Esophagus muscularis mucosa (tissue), 4 donors: Measurements from ENCODE around the gene TIGD3. TPM values are rescaled to one million over a fixed set of nuclear protein-coding genes. Genes with fewer than 3 reads are reported as not detected.

Experiments used
- DNase-seq: peaks from one replicate; pipeline ENCODE4 v3.0.0-alpha.2; 2017; ENCODE audit errors: extremely low spot score
- H3K27ac ChIP-seq, 4 donors: fragments of 200-600 bp; sonication (generic); replicated peaks in 1 of 4; 1 replicate in 3 of 4; 2 replicates in 1 of 4; pipeline ENCODE4 v1.5.1; 2016 to 2019; ENCODE audit warnings: mild to moderate bottlenecking in 1 of 4
- H3K27me3 ChIP-seq, 4 donors: fragments of 200-600 bp; sonication (generic); one replicate each; pipeline versions ENCODE4 v1.5.1 to v1.6.0; 2016 to 2019
- H3K36me3 ChIP-seq, 4 donors: fragments of 200-600 bp; sonication (generic); one replicate each; pipeline ENCODE4 v1.5.1; 2016 to 2019
- H3K4me1 ChIP-seq, 4 donors: fragments of 200-600 bp; sonication (generic); one replicate each; pipeline ENCODE4 v1.5.1; 2016 to 2019
- H3K4me3 ChIP-seq, 4 donors: fragments of 200-600 bp; sonication (generic); 1 replicate in 2 of 4; 2 replicates in 2 of 4; pipeline ENCODE4 v1.5.1; 2016 to 2019; ENCODE audit warnings: mild to moderate bottlenecking in 4 of 4, moderate library complexity in 1 of 4
- H3K9me3 ChIP-seq, 4 donors: fragments of 200-600 bp; sonication (generic); 1 replicate in 3 of 4; 2 replicates in 1 of 4; pipeline ENCODE4 v1.5.1; 2016 to 2019
- EP300 ChIP-seq: sonication (generic); formaldehyde crosslinking; IDR thresholded peaks from one replicate; pipeline ENCODE4 v1.6.1; 2017; ENCODE audit warnings: antibody characterized with exemption
- POLR2A ChIP-seq: fragments of 450-650 bp; IDR thresholded peaks from one replicate; pipeline ENCODE4 v1.6.1; 2017; ENCODE audit warnings: antibody characterized with exemption, moderate library complexity, mild to moderate bottlenecking, low read depth
- POLR2AphosphoS5 ChIP-seq, 2 donors: sonication (generic); formaldehyde crosslinking; IDR thresholded peaks; one replicate each; pipeline ENCODE4 v1.6.1; 2017; ENCODE audit warnings: antibody characterized with exemption in 2 of 2
- WGBS: methylation state at CpG from one replicate; pipeline ENCODE4 v1.1.5; 2018; 5-methylcytosine and 5-hydroxymethylcytosine counted together
- intact Hi-C: fragments of 100-400 bp; cut with DNase I; formaldehyde crosslinking; loops from one replicate; pipeline ENCODE4 v1.15.1; 2023
- total RNA-seq, 4 donors: library from RNA; depleted of rRNA; stranded (reverse); fragments of >200 nt; gene quantifications; one replicate each; pipeline versions ENCODE4 v1.1.0 to v1.2.1, GENCODE V29; 2016
- TF ChIP-seq, protein P1 (sequence below), 3 experiments: fragments of 200-600 bp in 2 of 3; fragments of 450-650 bp in 1 of 3; sonication (generic) in 2 of 3; IDR thresholded peaks; one replicate each; pipeline ENCODE4 v1.5.1; 2017 to 2019; ENCODE audit warnings: antibody characterized with exemption in 3 of 3, mild to moderate bottlenecking in 2 of 3, moderate library complexity in 1 of 3

Gene TIGD3
- total RNA-seq, 4 donors from 2014 or later = 0.19 TPM; not detected in 3

- Histone ChIP-seq H3K27me3 (no peaks in the 10 kb centered on the region), H3K9me3 (no peaks in the 10 kb centered on the region), H3K4me1 (peaks cover 45 to 50% (median 48%) of the 10 kb centered on the region in 4 donors), H3K36me3 (peaks cover 0 to 7% (median 2%) of the 10 kb centered on the region in 4 donors), H3K27ac (peak overlapping the region; percentile 95 to 98 (median 96)), H3K4me3 (no peak overlapping the region)
- TF ChIP-seq EP300 (no peak), POLR2A (no peak), POLR2AphosphoS5 (IDR thresholded peaks at IDR 0.05) (no peak)
- TF ChIP-seq, protein P1, sequence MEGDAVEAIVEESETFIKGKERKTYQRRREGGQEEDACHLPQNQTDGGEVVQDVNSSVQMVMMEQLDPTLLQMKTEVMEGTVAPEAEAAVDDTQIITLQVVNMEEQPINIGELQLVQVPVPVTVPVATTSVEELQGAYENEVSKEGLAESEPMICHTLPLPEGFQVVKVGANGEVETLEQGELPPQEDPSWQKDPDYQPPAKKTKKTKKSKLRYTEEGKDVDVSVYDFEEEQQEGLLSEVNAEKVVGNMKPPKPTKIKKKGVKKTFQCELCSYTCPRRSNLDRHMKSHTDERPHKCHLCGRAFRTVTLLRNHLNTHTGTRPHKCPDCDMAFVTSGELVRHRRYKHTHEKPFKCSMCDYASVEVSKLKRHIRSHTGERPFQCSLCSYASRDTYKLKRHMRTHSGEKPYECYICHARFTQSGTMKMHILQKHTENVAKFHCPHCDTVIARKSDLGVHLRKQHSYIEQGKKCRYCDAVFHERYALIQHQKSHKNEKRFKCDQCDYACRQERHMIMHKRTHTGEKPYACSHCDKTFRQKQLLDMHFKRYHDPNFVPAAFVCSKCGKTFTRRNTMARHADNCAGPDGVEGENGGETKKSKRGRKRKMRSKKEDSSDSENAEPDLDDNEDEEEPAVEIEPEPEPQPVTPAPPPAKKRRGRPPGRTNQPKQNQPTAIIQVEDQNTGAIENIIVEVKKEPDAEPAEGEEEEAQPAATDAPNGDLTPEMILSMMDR (IDR thresholded peaks at IDR 0.05) = no peak
- DNase-seq = no peak
- 89% methylated on average over 10 of the region's 16 CpGs for WGBS
- intact Hi-C loops = loop anchor here (5.0 kb wide), 2 partner anchors 37 to 132 kb away; no protein-coding TSS in a partner anchor
These were observed 26.0 kb downstream of the TIGD3 start for GRCh38 chr11:65380460-65381119.

DNA sequence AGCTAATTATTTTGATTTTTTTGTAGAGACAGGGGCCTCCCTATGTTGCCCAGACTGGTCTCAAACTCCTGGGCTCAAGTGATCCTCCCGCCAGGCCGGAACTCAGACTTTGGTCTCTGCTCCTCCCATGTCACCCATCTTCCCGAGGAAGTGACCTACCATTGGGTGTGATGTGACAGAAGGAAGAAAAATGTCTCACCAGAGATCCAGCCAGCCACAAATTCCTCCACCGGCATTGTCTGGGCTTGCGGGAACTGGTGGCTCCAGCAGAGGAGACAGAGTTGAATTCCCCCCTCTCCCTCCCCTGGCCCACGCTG lies 27.1 kb downstream of the TIGD3 start:
- H3K9me3 ChIP-seq = no peaks in the 10 kb centered on the region
- TF ChIP-seq POLR2A (no peak), POLR2AphosphoS5 (IDR thresholded peaks at IDR 0.05) (no peak), EP300 (no peak)
- TF ChIP-seq, protein P1 (IDR thresholded peaks at IDR 0.05) = no peak
- intact Hi-C loops = loop anchor here (5.0 kb wide), 2 partner anchors 36 to 131 kb away; no protein-coding TSS in a partner anchor
- peaks cover 0 to 7% (median 2%) of the 10 kb centered on the region in 4 donors for H3K36me3 ChIP-seq
- DNase-seq = no peak
- no peaks in the 10 kb centered on the region for H3K27me3 ChIP-seq
- H3K4me1 ChIP-seq = peaks cover 53 to 58% (median 55%) of the 10 kb centered on the region in 4 donors
- H3K27ac ChIP-seq = peak overlapping the region; percentile 95 to 98 (median 96)
- 0% methylated on average over 4 of the region's 6 CpGs for WGBS
- H3K4me3 ChIP-seq = peak overlapping the region; percentile 55 to 62 (median 56)

DNA sequence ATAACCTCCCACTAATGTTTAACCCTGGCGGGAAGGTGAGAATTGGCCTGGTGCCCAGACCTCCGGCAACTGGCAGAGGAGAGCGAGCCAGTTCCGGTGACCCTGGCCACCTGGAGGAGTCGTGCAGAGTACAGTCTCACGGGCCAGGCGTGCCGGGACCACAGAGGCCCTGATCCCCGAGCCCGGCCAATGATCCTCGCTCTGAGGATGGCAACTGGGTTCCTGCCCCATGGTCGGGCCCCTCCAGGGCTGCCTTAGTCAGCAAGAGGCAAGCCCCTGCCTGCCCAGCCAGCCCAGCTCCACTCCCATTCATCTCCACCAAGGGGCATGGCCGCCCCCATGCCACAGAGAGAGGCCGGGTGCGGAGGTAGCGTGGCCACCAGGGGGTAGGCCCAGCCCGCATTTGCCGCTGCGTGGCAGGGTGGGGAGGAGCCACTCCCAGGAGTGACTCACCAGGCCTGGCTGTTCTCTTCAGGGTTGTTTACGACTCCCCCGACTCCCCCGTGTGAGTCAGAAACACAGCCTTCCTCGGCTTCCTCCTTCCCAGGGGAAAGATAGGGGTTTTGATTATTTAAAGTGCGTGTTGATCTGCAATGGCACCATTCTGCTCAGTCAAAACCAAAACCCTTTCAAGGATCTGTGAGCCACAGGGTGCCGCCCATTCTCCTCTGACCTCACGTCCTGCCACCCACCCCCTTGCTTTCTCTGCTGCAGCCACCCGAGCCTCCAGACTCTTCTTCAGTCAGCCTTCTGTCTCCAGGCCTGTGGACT lies 27.7 kb downstream of the TIGD3 start, which contains the start of gene SLC25A45:
Gene SLC25A45, minus strand, starts transcription at position 614 of the 771 bp plus-strand sequence. CDS start 695 bp downstream, outside the sequence.
- intact Hi-C loops = loop anchor here (5.0 kb wide), 2 partner anchors 35 to 130 kb away; no protein-coding TSS in a partner anchor
- Histone ChIP-seq H3K36me3 (peaks cover 0 to 7% (median 2%) of the 10 kb centered on the region in 4 donors), H3K27ac (peak within 1 kb of the TSS; percentile 95 to 98 (median 96)), H3K27me3 (no peaks in the 10 kb centered on the region), H3K9me3 (no peaks in the 10 kb centered on the region), H3K4me1 (peaks cover 56 to 62% (median 59%) of the 10 kb centered on the region in 4 donors), H3K4me3 (peak within 1 kb of the TSS; percentile 55 to 62 (median 56))
- TF ChIP-seq, protein P1 (IDR thresholded peaks at IDR 0.05) = peak; percentile 88 to 98 (median 90)
- TF ChIP-seq POLR2AphosphoS5 (IDR thresholded peaks at IDR 0.05) (peak; percentile 91 to 93), EP300 (no peak)
- WGBS = 0% methylated on average over 16 of the region's 27 CpGs
- DNase-seq = peak; percentile 98

DNA sequence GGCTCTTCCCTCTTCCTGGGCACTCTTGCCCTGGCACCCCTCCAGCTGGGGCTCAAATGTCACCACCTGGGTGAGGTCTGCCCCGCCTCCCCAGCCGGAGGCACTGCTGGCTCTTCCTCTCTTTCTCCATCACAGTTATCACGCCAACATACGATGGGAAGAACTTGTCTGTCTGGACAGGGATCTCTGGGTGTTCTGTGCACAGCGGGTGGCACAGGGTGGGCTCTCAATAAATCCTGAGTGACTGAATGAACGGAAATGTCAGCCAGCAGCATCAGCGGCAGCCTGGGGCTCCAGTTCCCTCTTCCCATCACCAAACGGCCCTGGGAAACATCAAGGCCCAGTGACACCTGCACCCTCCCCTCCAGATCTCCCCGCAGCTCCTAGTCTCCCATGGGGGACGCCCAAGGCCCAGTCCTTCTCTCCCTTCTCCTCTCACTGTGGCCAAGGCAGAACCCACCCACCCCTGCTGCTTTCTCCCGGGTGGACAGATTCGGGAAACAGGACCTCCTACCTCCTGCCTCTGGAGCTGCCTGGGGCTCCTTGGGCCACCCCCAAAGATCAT lies 28.3 kb downstream of the TIGD3 start:
- Histone ChIP-seq H3K4me3 (peak overlapping the region; percentile 55 to 62 (median 56)), H3K9me3 (no peaks in the 10 kb centered on the region), H3K36me3 (peaks cover 0 to 7% (median 2%) of the 10 kb centered on the region in 4 donors), H3K4me1 (peaks cover 63 to 69% (median 66%) of the 10 kb centered on the region in 4 donors), H3K27me3 (no peaks in the 10 kb centered on the region), H3K27ac (peak overlapping the region; percentile 95 to 98 (median 96))
- TF ChIP-seq, protein P1 (IDR thresholded peaks at IDR 0.05) = no peak
- TF ChIP-seq EP300 (no peak), POLR2AphosphoS5 (IDR thresholded peaks at IDR 0.05) (no peak), POLR2A (no peak)
- no peak for DNase-seq
- intact Hi-C loops = loop anchor here (5.0 kb wide), 2 partner anchors 34 to 129 kb away; no protein-coding TSS in a partner anchor
- WGBS = 8% methylated on average over 5 of the region's 12 CpGs
